HFFc6 (cell line): Measurements from ENCODE around the gene SNX6. TPM values are rescaled to one million over a fixed set of nuclear protein-coding genes. Genes with fewer than 3 reads are reported as not detected.

ENCODE experiments used
- DNase-seq: peaks from one replicate; pipeline ENCODE4 v3.0.0-alpha.2; 2018
- H3K27ac Mint-ChIP-seq: 2 replicates; pipeline ENCODE4 v1.8.0; 2020; ENCODE audit warnings: mild to moderate bottlenecking, mixed read lengths
- H3K27me3 Mint-ChIP-seq: 2 replicates; pipeline ENCODE4 v1.8.0; 2021; ENCODE audit warnings: mild to moderate bottlenecking, moderate library complexity, mixed read lengths; ENCODE audit not compliant: insufficient read depth
- H3K36me3 Mint-ChIP-seq: 2 replicates; pipeline ENCODE4 v1.8.0; 2021; ENCODE audit warnings: low read depth, mixed read lengths
- H3K4me1 Mint-ChIP-seq: 2 replicates; pipeline ENCODE4 v1.8.0; 2020; ENCODE audit warnings: low read depth, mixed read lengths
- H3K4me3 Mint-ChIP-seq: 2 replicates; pipeline ENCODE4 v1.8.0; 2020; ENCODE audit warnings: mild to moderate bottlenecking, moderate library complexity, mixed read lengths
- H3K9me3 Mint-ChIP-seq: 2 replicates; pipeline ENCODE4 v1.8.0; 2020; ENCODE audit warnings: mild to moderate bottlenecking, mixed read lengths
- total RNA-seq, 6 experiments: library from RNA; stranded (reverse); fragmentation: NEBNext Ultra II Directional; extraction: Animal tissue kit (Norgen Biotek cat#: 25700); gene quantifications; 2 replicates in 1 of 6; 3 replicates in 5 of 6; pipeline ENCODE4 v1.2.3, GENCODE V29; 2021
- TF ChIP-seq, protein P1 (sequence below): fragments of 200-600 bp; sonication (generic); IDR thresholded peaks from 2 replicates; pipeline ENCODE4 v1.5.0; 2021; ENCODE audit warnings: antibody characterized with exemption, mild to moderate bottlenecking

The SNX6 gene
- total RNA-seq, 6 experiments from 2014 or later, result 117 to 138 (median 130) TPM

DNA sequence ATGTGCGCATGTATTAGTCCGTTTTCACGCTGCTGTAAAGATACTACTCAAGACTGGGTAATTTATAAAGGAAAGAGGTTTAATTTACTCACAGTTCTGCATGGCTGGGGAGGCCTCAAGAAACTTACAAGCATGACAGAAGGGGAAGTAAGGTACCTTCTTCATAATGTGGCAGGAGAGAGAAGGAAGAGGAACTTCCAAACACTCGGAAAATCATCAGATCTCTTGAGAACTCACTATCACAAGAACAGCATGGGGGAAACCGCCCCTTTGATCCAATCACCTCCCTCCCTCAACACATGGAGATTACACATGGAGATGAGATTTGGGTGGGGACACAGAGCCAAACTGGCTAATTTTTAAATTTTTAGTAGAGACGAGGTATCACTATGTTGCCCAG, 41.8 kb upstream of the SNX6 start:
- no peaks in the 10 kb centered on the region for H3K9me3 Mint-ChIP-seq
- H3K4me1 Mint-ChIP-seq, result peaks cover 11% of the 10 kb centered on the region
- no peak overlapping the region for H3K4me3 Mint-ChIP-seq
- no peaks in the 10 kb centered on the region for H3K36me3 Mint-ChIP-seq
- no peaks in the 10 kb centered on the region for H3K27me3 Mint-ChIP-seq
- no peak overlapping the region for H3K27ac Mint-ChIP-seq
- TF ChIP-seq, protein P1, sequence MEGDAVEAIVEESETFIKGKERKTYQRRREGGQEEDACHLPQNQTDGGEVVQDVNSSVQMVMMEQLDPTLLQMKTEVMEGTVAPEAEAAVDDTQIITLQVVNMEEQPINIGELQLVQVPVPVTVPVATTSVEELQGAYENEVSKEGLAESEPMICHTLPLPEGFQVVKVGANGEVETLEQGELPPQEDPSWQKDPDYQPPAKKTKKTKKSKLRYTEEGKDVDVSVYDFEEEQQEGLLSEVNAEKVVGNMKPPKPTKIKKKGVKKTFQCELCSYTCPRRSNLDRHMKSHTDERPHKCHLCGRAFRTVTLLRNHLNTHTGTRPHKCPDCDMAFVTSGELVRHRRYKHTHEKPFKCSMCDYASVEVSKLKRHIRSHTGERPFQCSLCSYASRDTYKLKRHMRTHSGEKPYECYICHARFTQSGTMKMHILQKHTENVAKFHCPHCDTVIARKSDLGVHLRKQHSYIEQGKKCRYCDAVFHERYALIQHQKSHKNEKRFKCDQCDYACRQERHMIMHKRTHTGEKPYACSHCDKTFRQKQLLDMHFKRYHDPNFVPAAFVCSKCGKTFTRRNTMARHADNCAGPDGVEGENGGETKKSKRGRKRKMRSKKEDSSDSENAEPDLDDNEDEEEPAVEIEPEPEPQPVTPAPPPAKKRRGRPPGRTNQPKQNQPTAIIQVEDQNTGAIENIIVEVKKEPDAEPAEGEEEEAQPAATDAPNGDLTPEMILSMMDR, result no peak
- DNase-seq, result no peak

DNA sequence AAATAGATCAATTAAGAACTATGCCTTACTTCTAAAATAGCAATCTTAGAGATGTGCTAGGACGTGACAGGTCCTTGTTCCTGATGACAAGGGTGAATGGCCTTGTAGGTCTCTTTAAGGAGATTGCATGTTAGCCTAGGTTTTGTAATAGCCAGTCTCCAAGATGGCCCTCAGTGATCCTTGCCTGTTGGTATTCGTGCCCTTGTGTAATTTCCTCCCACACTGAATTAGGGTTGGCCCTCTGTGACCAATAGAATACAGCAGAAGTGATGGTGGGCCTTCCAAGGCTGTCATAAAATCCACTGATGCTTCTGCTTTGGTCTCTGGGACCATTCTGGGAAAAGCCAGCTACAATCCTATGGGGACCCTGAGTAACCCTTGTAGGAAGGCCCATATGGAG, 38.2 kb upstream of the SNX6 start:
- Mint-ChIP-seq H3K27ac (peak overlapping the region; percentile 42; the same call in 1 of the 2 replicates), H3K4me1 (peaks cover 32% of the 10 kb centered on the region), H3K27me3 (no peaks in the 10 kb centered on the region), H3K36me3 (no peaks in the 10 kb centered on the region; the same call in 1 of the 2 replicates), H3K9me3 (no peaks in the 10 kb centered on the region), H3K4me3 (no peak overlapping the region)
- no peak for DNase-seq
- TF ChIP-seq, protein P1, result no peak

DNA sequence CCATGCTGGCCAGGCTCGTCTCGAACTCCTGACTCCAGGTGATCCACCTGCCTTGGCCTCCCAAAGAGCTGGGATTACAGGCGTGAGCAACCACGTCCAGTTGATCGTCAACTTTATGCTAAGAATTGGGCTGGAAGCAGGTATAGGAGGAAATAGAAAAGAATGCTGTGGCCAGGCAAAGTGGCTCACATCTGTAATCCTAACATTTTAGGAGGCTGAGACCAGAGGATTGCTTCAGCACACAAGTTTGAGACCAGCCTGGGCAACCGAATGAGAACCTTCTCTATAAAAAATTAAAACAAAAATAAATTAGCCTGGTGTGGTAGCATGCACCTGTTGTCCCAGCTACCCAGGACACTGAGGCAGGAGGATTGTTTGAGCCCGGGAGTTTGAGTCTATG, 37.1 kb upstream of the SNX6 start:
- H3K9me3 Mint-ChIP-seq, result no peaks in the 10 kb centered on the region
- no peaks in the 10 kb centered on the region; the same call in 1 of the 2 replicates for H3K36me3 Mint-ChIP-seq
- TF ChIP-seq, protein P1, result no peak
- H3K27ac Mint-ChIP-seq, result no peak overlapping the region
- H3K27me3 Mint-ChIP-seq, result no peaks in the 10 kb centered on the region
- peaks cover 34% of the 10 kb centered on the region for H3K4me1 Mint-ChIP-seq
- H3K4me3 Mint-ChIP-seq, result no peak overlapping the region
- DNase-seq, result no peak

DNA sequence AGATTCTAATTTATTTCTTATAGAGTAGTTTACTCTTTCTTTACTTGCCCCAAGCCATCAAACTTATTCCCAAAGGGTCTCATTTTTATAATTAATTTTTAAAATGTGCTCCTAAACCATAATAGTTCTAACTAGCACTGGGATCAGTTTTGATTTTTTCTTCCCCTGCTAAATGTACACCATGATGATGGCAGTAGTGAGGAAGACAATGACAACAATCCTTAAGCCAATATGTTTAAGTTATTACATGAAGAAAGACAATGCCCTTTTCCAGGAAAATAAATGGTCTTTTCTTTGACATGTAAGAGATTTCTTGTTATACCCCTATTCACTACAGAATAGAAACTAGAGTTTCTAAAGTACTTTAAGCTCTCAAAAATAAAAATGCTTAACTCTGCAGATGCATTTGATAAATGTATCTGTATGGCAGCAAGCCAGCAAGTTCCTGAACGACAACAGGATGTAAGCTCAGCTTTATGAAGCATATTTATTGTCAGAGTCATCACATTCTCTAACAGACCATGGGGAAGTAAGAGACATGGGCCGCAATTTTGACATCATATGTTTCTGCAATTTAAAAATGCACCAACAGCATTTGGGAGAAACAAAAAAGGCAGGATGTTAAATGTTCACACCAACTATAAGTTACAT, 36.0 kb upstream of the SNX6 start:
- Mint-ChIP-seq H3K4me3 (peak overlapping the region; percentile 69), H3K9me3 (peaks cover 2% of the 10 kb centered on the region; the same call in 1 of the 2 replicates), H3K27ac (peak overlapping the region; percentile 82), H3K27me3 (no peaks in the 10 kb centered on the region), H3K4me1 (peaks cover 34% of the 10 kb centered on the region), H3K36me3 (no peaks in the 10 kb centered on the region; the same call in 1 of the 2 replicates)
- DNase-seq, result peak; percentile 72
- TF ChIP-seq, protein P1, result no peak

DNA sequence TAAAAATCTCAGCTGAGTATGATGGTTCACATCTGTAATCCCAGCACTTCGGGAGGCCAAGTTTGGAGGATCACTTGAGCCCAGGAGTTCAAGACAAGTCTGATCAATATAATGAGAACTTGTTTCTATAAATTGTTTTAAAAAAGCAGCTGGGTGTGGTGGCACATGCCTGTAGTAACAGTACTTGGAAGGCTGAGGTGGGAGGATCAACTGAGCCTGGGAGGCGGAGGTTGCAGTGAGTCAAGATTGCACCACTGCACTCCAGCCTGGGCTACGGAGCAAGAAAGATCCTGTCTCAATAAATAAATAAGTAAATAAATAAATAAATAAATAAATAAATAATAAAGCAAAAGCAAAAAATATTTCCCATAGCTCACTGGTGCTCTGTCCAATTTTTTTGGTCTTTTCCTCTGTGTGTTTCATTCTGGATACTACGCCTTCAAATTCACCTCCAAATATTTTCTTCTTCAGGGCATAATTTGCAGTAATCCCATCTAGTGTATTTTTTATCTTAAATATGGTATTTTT, 32.7 kb upstream of the SNX6 start:
- H3K4me1 Mint-ChIP-seq, result peaks cover 36% of the 10 kb centered on the region
- H3K4me3 Mint-ChIP-seq, result no peak overlapping the region
- H3K27ac Mint-ChIP-seq, result no peak overlapping the region
- no peak for DNase-seq
- H3K9me3 Mint-ChIP-seq, result peaks cover 5% of the 10 kb centered on the region; the same call in 1 of the 2 replicates
- no peaks in the 10 kb centered on the region for H3K27me3 Mint-ChIP-seq
- no peaks in the 10 kb centered on the region; the same call in 1 of the 2 replicates for H3K36me3 Mint-ChIP-seq
- TF ChIP-seq, protein P1, result no peak
